ENCODE measurements around the gene P4HTM.
A peak's percentile ranks its signal among the peaks of the same experiment; 100 is the strongest.

Gene P4HTM

GRCh38 chr3:49023775-49024174 is 33.7 kb downstream of the P4HTM start:
- DNase-seq (ENCODE audit: low spot score): no peak

GRCh38 chr3:49024449-49024848 is 34.4 kb downstream of the P4HTM start:
- no peak for DNase-seq (ENCODE audit: low spot score)

- DNase-seq (ENCODE audit: low spot score): no peak
These were observed 35.2 kb downstream of the P4HTM start for GRCh38 chr3:49025005-49025792.

- no peak for DNase-seq (ENCODE audit: low spot score)
These were observed 35.9 kb downstream of the P4HTM start for GRCh38 chr3:49025793-49026520.

DNA sequence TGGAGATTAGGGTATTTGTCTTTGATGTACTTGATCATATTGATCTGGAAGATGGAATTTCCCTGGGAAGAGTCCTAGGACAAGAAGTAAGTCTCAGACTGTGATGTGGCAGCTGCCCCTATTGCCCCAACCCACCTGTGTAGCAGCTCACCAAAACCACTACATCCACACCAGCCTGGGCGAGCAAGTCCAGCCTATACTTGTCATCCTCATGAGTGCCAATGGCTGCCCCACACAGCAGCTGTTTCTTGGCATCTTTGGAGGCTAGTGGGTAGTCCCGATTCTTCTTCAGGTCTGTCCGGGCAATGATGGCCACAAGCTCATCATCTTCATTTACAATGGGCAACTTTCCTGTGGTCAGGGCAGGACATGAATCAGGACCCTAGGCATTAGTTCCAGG is 36.5 kb downstream of the P4HTM start:
- DNase-seq (ENCODE audit: low spot score): no peak

DNA sequence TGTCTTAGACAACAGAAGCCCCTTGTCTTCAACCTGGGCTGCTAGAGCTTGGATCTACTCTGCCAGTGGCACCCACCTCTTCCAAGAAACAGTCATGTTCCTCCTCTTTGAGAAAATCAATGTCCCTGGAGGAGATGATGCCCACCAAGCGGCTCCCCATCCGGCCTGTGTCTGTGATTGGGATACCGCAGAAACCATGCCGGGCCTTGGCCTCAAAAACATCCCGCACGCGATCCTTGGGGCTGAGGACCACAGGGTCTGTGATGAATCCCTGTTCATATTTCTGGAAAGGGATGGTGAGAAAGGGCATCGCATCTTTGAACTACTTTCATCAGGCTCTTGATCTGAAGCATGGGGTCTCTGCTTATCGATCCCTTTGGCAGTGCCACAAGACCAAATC is 37.6 kb downstream of the P4HTM start:
- DNase-seq (ENCODE audit: low spot score): no peak

GRCh38 chr3:49028298-49028672 is 38.2 kb downstream of the P4HTM start:
- DNase-seq (ENCODE audit: low spot score): no peak

- peak; percentile 97 for DNase-seq (ENCODE audit: low spot score)
These were observed 38.9 kb downstream of the P4HTM start, which contains the start of gene IMPDH2 for GRCh38 chr3:49028673-49029562. IMPDH2 (minus strand) TSS chr3:49029398; CDS start chr3:49029350, 48 bp downstream.

DNA sequence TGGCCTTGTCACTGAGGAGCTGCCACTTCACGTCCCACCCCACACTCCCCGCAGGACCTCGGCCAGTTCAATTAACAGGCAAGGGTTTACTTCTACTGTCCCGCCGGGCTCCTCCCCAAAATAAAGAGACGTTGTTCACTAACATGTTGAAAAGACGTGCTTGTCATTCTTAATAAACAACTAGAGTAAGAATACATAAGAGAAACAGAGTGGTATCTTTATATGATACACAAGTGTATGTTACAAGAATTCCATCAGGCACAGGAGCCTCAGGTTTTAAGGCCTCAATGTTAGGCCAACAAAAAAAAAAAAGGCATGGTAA is 39.5 kb downstream of the P4HTM start:
- DNase-seq (ENCODE audit: low spot score): no peak

DNA sequence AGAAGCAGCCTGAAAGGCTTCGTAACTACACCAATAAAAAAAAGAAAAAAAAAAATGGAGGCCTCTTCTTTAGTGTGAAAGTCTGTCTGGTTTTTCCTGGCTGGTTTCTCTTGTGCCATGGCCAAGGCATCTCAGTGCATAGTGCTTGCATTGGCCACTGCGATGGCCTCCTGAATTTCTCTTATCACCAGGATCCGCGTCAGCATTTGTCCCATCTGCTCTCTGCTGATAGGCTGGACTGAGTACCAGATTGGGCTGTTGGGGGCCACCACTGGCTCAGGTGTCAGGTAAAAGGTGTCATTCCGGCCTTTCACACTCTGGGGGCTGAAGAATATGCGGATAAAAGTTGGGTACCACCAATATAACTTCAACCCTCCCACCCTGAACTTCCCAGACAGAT is 40.3 kb downstream of the P4HTM start:
- DNase-seq (ENCODE audit: low spot score): no peak

DNA sequence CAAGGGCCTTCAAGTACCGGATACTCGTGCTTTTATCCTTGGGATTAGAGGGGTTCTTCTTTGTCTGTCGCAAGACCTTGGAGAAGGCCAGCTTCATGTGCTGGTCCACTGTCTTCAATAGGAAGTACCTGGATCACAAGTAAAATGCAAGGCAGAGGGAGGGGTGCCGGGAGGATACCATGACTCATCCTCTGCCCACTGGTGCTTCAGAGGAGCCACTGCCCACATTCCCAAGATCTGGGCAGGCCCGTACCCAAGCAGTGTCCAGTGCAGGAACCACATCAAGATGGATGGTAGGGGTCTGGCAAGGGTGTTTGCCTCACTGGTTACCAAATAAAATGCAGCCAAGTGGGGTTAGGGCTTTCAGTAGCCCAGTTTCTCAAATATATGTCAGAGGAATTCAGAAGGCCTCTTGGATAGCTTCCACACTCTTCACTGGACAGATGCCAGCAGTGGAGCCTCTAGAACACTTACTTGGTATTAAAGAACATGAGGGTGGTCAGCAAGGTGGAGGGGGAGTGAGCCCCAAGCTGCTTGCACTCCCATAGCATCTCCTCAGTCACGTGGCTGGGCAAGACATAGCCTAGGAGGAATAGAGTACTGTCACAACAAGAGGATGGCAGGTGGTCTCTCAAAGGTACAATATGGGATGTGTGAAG is 42.7 kb downstream of the P4HTM start:
- DNase-seq (ENCODE audit: low spot score): no peak

DNA sequence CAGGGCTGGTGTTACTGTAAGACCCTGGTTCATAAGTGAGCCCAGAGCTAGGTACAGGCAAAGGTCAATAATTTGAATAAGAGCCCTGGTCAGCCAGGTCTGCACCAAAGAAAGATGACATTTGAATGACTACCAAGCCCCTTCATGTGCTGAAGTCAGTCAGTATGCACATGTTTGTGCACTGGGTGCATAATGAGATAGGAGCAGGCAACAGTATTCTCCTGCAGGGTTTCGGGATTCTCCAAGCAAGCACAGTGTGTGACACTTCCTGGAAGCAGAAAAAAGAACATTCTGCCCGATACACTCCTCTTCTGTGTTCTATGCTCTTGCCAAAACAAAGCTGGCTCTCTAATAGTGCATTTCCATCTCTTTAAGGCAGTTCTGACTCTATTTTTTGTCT is 44.6 kb downstream of the P4HTM start:
- DNase-seq (ENCODE audit: low spot score): no peak

DNA sequence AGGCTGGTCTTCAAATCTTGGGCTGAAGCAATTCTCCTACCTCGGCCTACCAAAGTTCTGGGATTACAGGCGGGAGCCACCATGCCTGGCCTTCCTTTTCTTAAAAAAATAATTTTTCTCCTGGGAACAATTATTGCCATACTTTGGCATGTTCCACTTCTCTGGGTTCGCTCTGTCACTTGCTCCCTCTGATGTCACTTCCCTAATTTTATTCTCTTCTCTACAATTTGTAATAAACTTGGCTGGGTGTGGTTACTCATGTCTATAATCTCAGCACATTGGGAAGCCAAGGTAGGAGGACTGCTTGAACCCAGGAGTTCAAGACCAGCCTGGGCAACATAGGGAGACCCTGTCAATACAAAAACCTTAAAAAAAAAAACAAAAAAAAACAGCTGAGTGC is 45.2 kb downstream of the P4HTM start:
- no peak for DNase-seq (ENCODE audit: low spot score)

GRCh38 chr3:49053543-49053942 is 63.5 kb downstream of the P4HTM start:
- no peak for DNase-seq (ENCODE audit: low spot score)

GRCh38 chr3:49054344-49054862 is 64.4 kb downstream of the P4HTM start:
- DNase-seq (ENCODE audit: low spot score): no peak
